AG10803 (cell line): ENCODE data around the gene C16orf74.
A peak's percentile ranks its signal among the peaks of the same experiment; 100 is the strongest.

ENCODE experiments used
- DNase-seq: peaks from one replicate; pipeline ENCODE4 v3.0.0; 2010; ENCODE audit warnings: low read depth
- H3K4me3 ChIP-seq: 2 replicates; pipeline ENCODE4 v1.5.1; 2011; ENCODE audit warnings: mild to moderate bottlenecking, low read length, control low read depth
- CTCF ChIP-seq: conservative IDR thresholded peaks from 2 replicates; pipeline ENCODE4 v1.5.1; 2011; ENCODE audit warnings: mild to moderate bottlenecking, low read length, control low read depth, inconsistent platforms

Gene C16orf74

GRCh38 chr16:85707528-85708095 is 43.3 kb downstream of the C16orf74 start:
- DNase-seq: no peak
- no peak overlapping the region for H3K4me3 ChIP-seq
- no peak for TF ChIP-seq CTCF

GRCh38 chr16:85706449-85707034 is 44.4 kb downstream of the C16orf74 start:
- no peak for DNase-seq
- H3K4me3 ChIP-seq: no peak overlapping the region
- TF ChIP-seq CTCF: no peak

- no peak overlapping the region for H3K4me3 ChIP-seq
- no peak for DNase-seq
- TF ChIP-seq CTCF: no peak
Observed at GRCh38 chr16:85704900-85705846, 45.7 kb downstream of the C16orf74 start.

- no peak overlapping the region for H3K4me3 ChIP-seq
Observed at GRCh38 chr16:85704011-85704410, 46.9 kb downstream of the C16orf74 start.

GRCh38 chr16:85699628-85700027 is 51.3 kb downstream of the C16orf74 start:
- no peak overlapping the region for H3K4me3 ChIP-seq
- peak; percentile 53 for DNase-seq
- no peak for TF ChIP-seq CTCF

More at GRCh38 chr16:85704011-85704410, 46.9 kb downstream of the C16orf74 start:
- DNase-seq: no peak
- TF ChIP-seq CTCF: no peak

- TF ChIP-seq CTCF: no peak
- H3K4me3 ChIP-seq: no peak overlapping the region
- DNase-seq: no peak
Observed at GRCh38 chr16:85698935-85699558, 51.8 kb downstream of the C16orf74 start.
